IMR-90 (cell line): Measurements from ENCODE around the gene PHPT1. TPM values are rescaled to one million over a fixed set of nuclear protein-coding genes. Genes with fewer than 3 reads are reported as not detected.

Experiments used
- ATAC-seq: fragments of 200-7000 bp; cut with Tn5 transposase; 2 replicates; pipeline ENCODE4 v1.9.1; 2020; ENCODE audit warnings: low read depth, mild to moderate bottlenecking, moderate library complexity
- BruUV-seq: library from RNA; stranded (reverse); fragments of 400-500 nt; replicated peaks from 2 replicates; lab custom pipeline; 2021; lab: Mats Ljungman, UMichigan
- CTCF ChIA-PET: fragments of 300-600 bp; formaldehyde crosslinking; extraction: SDS; loops from one replicate; lab custom pipeline; 2021; ENCODE audit warnings: antibody characterized with exemption; lab: Yijun Ruan, JAX
- POLR2A ChIA-PET: fragments of 300-600 bp; sonication (Branson Sonifier 250); formaldehyde crosslinking; loops from one replicate; lab custom pipeline; 2022; ENCODE audit warnings: antibody characterized with exemption; ENCODE audit not compliant: unreplicated experiment; lab: Charles Lee
- DNase-seq: peaks from one replicate; pipeline ENCODE4 v3.0.0; 2013
- H2AFZ ChIP-seq: replicated peaks from 2 replicates; pipeline ENCODE3; 2013; ENCODE audit warnings: low read length, mild to moderate bottlenecking; ENCODE audit not compliant: poor library complexity
- H2AK5ac ChIP-seq: 2 replicates; pipeline ENCODE4 v1.6.1; 2013; ENCODE audit warnings: low read depth, low read length, inconsistent platforms
- H2AK9ac ChIP-seq: replicated peaks from 2 replicates; pipeline ENCODE3; 2013; ENCODE audit warnings: mild to moderate bottlenecking, low read depth, low read length, moderate library complexity; ENCODE audit not compliant: poor library complexity
- H2BK120ac ChIP-seq: 2 replicates; pipeline ENCODE4 v1.6.1; 2013; ENCODE audit warnings: low read depth, low read length, inconsistent platforms
- H2BK15ac ChIP-seq: 3 replicates; pipeline ENCODE4 v1.6.1; 2013; ENCODE audit warnings: low read depth, low read length, inconsistent platforms
- H2BK20ac ChIP-seq: 2 replicates; pipeline ENCODE4 v1.6.1; 2013; ENCODE audit warnings: low read depth, mild to moderate bottlenecking, inconsistent platforms, low read length, moderate library complexity
- H2BK5ac ChIP-seq: 2 replicates; pipeline ENCODE4 v1.6.1; 2013; ENCODE audit warnings: mild to moderate bottlenecking, low read depth, low read length, inconsistent platforms; ENCODE audit not compliant: poor library complexity, severe bottlenecking
- H3K14ac ChIP-seq: replicated peaks from 2 replicates; pipeline ENCODE4 v1.6.1; 2013; ENCODE audit warnings: low read depth, low read length, inconsistent platforms
- H3K18ac ChIP-seq: 2 replicates; pipeline ENCODE4 v1.6.1; 2013; ENCODE audit warnings: low read depth, low read length, control low read depth
- H3K23ac ChIP-seq: 2 replicates; pipeline ENCODE4 v1.6.1; 2013; ENCODE audit warnings: low read depth, low read length, inconsistent platforms
- H3K27ac ChIP-seq: 2 replicates; pipeline ENCODE4 v1.5.1; 2013; ENCODE audit warnings: mild to moderate bottlenecking, control low read depth, low read length; ENCODE audit not compliant: insufficient read depth
- H3K27me3 ChIP-seq: 2 replicates; pipeline ENCODE4 v1.6.1; 2013; ENCODE audit warnings: low read length; ENCODE audit not compliant: control insufficient read depth, insufficient read depth
- H3K36me3 ChIP-seq: 2 replicates; pipeline ENCODE4 v1.6.1; 2013; ENCODE audit warnings: low read length, mixed read lengths; ENCODE audit not compliant: control insufficient read depth, insufficient read depth
- H3K4ac ChIP-seq: 2 replicates; pipeline ENCODE4 v1.6.1; 2013; ENCODE audit warnings: low read depth, low read length, inconsistent platforms
- H3K4me1 ChIP-seq: 2 replicates; pipeline ENCODE4 v1.6.1; 2013; ENCODE audit warnings: low read length, mixed read lengths; ENCODE audit not compliant: control insufficient read depth, insufficient read depth
- H3K4me2 ChIP-seq: 2 replicates; pipeline ENCODE4 v1.6.1; 2013; ENCODE audit warnings: low read depth, mild to moderate bottlenecking, control low read depth, low read length, moderate library complexity
- H3K4me3 ChIP-seq: 2 replicates; pipeline ENCODE4 v1.5.1; 2013; ENCODE audit warnings: low read depth, mild to moderate bottlenecking, control low read depth, low read length, moderate library complexity; ENCODE audit not compliant: insufficient read depth
- H3K56ac ChIP-seq: 2 replicates; pipeline ENCODE4 v1.6.1; 2013; ENCODE audit warnings: low read length, inconsistent platforms; ENCODE audit not compliant: insufficient read depth; ENCODE audit errors: extremely low read depth
- H3K79me1 ChIP-seq, 2 experiments: 2 replicates each; pipeline ENCODE4 v1.6.1; 2013; ENCODE audit warnings: low read length in 2 of 2, inconsistent platforms in 1 of 2, low read depth in 1 of 2
- H3K9ac ChIP-seq: 2 replicates; pipeline ENCODE4 v1.6.1; 2013; ENCODE audit warnings: low read depth, low read length, control low read depth
- H3K9me1 ChIP-seq: 2 replicates; pipeline ENCODE4 v1.6.1; 2013; ENCODE audit warnings: low read length, inconsistent platforms; ENCODE audit not compliant: insufficient read depth
- H3K9me3 ChIP-seq: 2 replicates; pipeline ENCODE4 v1.6.1; 2013; ENCODE audit warnings: low read length; ENCODE audit not compliant: control insufficient read depth, insufficient read depth
- H4K20me1 ChIP-seq: 2 replicates; pipeline ENCODE4 v1.6.1; 2013; ENCODE audit warnings: low read length, inconsistent platforms; ENCODE audit not compliant: insufficient read depth
- H4K5ac ChIP-seq: 2 replicates; pipeline ENCODE4 v1.6.1; 2013; ENCODE audit warnings: mild to moderate bottlenecking, low read depth, low read length, control low read depth
- H4K8ac ChIP-seq, 2 experiments: 2 replicates each; pipeline ENCODE4 v1.6.1; 2013; ENCODE audit warnings: low read depth in 2 of 2, low read length in 2 of 2, control low read depth in 1 of 2, inconsistent platforms in 1 of 2
- H4K91ac ChIP-seq: 2 replicates; pipeline ENCODE4 v1.6.1; 2013; ENCODE audit warnings: low read depth, low read length, inconsistent platforms; ENCODE audit not compliant: insufficient read depth
- BHLHE40 ChIP-seq: fragments of 150-350 bp; IDR thresholded peaks from 2 replicates; pipeline ENCODE4 v1.6.1; 2016; ENCODE audit warnings: mild to moderate bottlenecking, low read depth, low read length
- CEBPB ChIP-seq: IDR thresholded peaks from 2 replicates; pipeline ENCODE4 v1.6.1; 2012; ENCODE audit warnings: low read depth, low read length, improper control_type of control experiment
- CTCF ChIP-seq: conservative IDR thresholded peaks from 2 replicates; pipeline ENCODE4 v1.5.1; 2012; ENCODE audit warnings: mild to moderate bottlenecking, low read depth, low read length, improper control_type of control experiment
- ELK1 ChIP-seq: fragments of 150-350 bp; IDR thresholded peaks from 2 replicates; pipeline ENCODE4 v1.6.1; 2016; ENCODE audit warnings: low read depth, mild to moderate bottlenecking, low read length, moderate library complexity, borderline replicate concordance
- FOS ChIP-seq: fragments of 150-350 bp; IDR thresholded peaks from 2 replicates; pipeline ENCODE4 v1.6.1; 2016; ENCODE audit warnings: low read depth, low read length
- MAFK ChIP-seq: IDR thresholded peaks from 2 replicates; pipeline ENCODE4 v1.6.1; 2012; ENCODE audit warnings: low read depth, low read length, improper control_type of control experiment
- MAZ ChIP-seq: IDR thresholded peaks from 2 replicates; pipeline ENCODE4 v1.6.1; 2012; ENCODE audit warnings: low read depth, mild to moderate bottlenecking, low read length, improper control_type of control experiment, moderate library complexity, borderline replicate concordance
- MXI1 ChIP-seq: IDR thresholded peaks from 2 replicates; pipeline ENCODE4 v1.6.1; 2012; ENCODE audit warnings: low read depth, mild to moderate bottlenecking, low read length, moderate library complexity, borderline replicate concordance
- NFE2L2 ChIP-seq: fragments of 150-350 bp; IDR thresholded peaks from 2 replicates; pipeline ENCODE4 v1.6.1; 2016; ENCODE audit warnings: low read depth, mild to moderate bottlenecking, low read length
- POLR2A ChIP-seq: IDR thresholded peaks from 2 replicates; pipeline ENCODE4 v1.6.1; 2012; ENCODE audit warnings: mild to moderate bottlenecking, low read depth, low read length
- RAD21 ChIP-seq: IDR thresholded peaks from 2 replicates; pipeline ENCODE4 v1.6.1; 2012; ENCODE audit warnings: low read length, improper control_type of control experiment
- RFX5 ChIP-seq: IDR thresholded peaks from 2 replicates; pipeline ENCODE4 v1.8.0; 2012; ENCODE audit warnings: low read depth, mild to moderate bottlenecking, low read length, moderate library complexity
- SMC3 ChIP-seq: fragments of 150-350 bp; IDR thresholded peaks from 2 replicates; pipeline ENCODE4 v1.6.1; 2016; ENCODE audit warnings: low read depth, mild to moderate bottlenecking, antibody characterized with exemption, low read length, moderate library complexity
- WGBS, 2 experiments: methylation state at CpG; one replicate each; pipeline versions ENCODE4 v1.1.5 to v1.1.7; 2013; ENCODE audit warnings: missing lambda C conversion rate in 2 of 2; ENCODE audit not compliant: insufficient read length in 1 of 2; ENCODE audit errors: extremely low coverage in 2 of 2; 5-methylcytosine and 5-hydroxymethylcytosine counted together
- dilution Hi-C: fragments of 300-500 bp; cut with HindIII; formaldehyde crosslinking; loops from one replicate; pipeline ENCODE4 v1.14.3; 2018; ENCODE audit warnings: low sequenced_read_pairs; ENCODE audit not compliant: unreplicated experiment
- in situ Hi-C: fragments of 300-500 bp; cut with MboI; formaldehyde crosslinking; loops from 3 replicates; pipeline ENCODE4 v1.14.3; 2019; ENCODE audit warnings: low sequenced_read_pairs, inconsistent platforms, mixed read lengths
- intact Hi-C: fragments of 100-400 bp; cut with micrococcal nuclease; formaldehyde crosslinking; loops from 2 replicates; pipeline ENCODE4 v1.10.0; 2022
- polyA plus RNA-seq, 3 experiments: library from polyadenylated mRNA; depleted of rRNA; stranded (reverse); fragments of >200 nt; gene quantifications; 2 replicates each; pipeline ENCODE4 v1.2.3, GENCODE V29; 2012; ENCODE audit warnings: low replicate concordance in 1 of 3
- total RNA-seq: library from RNA; depleted of rRNA; stranded (reverse); fragments of >200 nt; gene quantifications from 2 replicates; pipeline ENCODE4 v1.2.3, GENCODE V29; 2012

The PHPT1 gene
- total and polyA plus RNA-seq, 2 of the 4 experiments (the other 2 are of a cell fraction), result 79.8 to 214 TPM

- Histone ChIP-seq H3K56ac (peak overlapping the region; percentile 52; the same call in 1 of the 2 replicates), H3K18ac (no peak overlapping the region), H2AFZ (peak overlapping the region; percentile 99), H3K4me3 (peak overlapping the region; percentile 75), H4K8ac (peak overlapping the region in 1 of 2 experiments; percentile 64; a peak in 2 of 4 replicates), H4K20me1 (peaks cover 19% of the 10 kb centered on the region; the same call in 1 of the 2 replicates), H2AK5ac (no peak overlapping the region), H3K4ac (peak overlapping the region; percentile 83), H3K9ac (peak overlapping the region; percentile 85), H3K4me1 (peaks cover 13% of the 10 kb centered on the region), H3K9me1 (peaks cover 4% of the 10 kb centered on the region), H2BK120ac (no peak overlapping the region), H3K36me3 (peaks cover 7% of the 10 kb centered on the region), H3K4me2 (peak overlapping the region; percentile 90), H3K27ac (peak overlapping the region; percentile 86), H2BK20ac (no peak overlapping the region), H3K14ac (peak overlapping the region; percentile 48), H4K5ac (no peak overlapping the region), H3K9me3 (no peaks in the 10 kb centered on the region), H2BK15ac (no peak overlapping the region), H2BK5ac (peak overlapping the region; percentile 32), H3K27me3 (no peaks in the 10 kb centered on the region), H3K79me1 (peaks cover 32 to 53% of the 10 kb centered on the region in 2 experiments), H3K23ac (peak overlapping the region; percentile 70), H2AK9ac (peak overlapping the region; percentile 81), H4K91ac (peak overlapping the region; percentile 54; the same call in 1 of the 2 replicates)
- TF ChIP-seq POLR2A (no peak), CTCF (no peak), MAFK (no peak), FOS (no peak), SMC3 (no peak), MAZ (no peak), NFE2L2 (no peak), MXI1 (no peak), CEBPB (no peak), RAD21 (no peak), BHLHE40 (no peak), ELK1 (no peak), RFX5 (no peak)
- in situ Hi-C loops (no loop called here), dilution Hi-C loops (no loop called here), intact Hi-C loops (no loop called here)
- no TSS peak for BruUV-seq
- 1% methylated on average over 29 of the region's 93 CpGs; no CpG with 5 or more reads in 1 of the 2 experiments for WGBS, 2 experiments
- DNase-seq (no peak), ATAC-seq (peak; percentile 47)
- ChIA-PET CTCF (no interaction called here), POLR2A (no interaction called here)
Observed at GRCh38 chr9:136808075-136808805, 41.0 kb upstream of the PHPT1 start.
